ENCODE results near the gene SFXN3.

The SFXN3 gene

GRCh38 chr10:101008823-101009423 lies 22.1 kb upstream of the SFXN3 start:
- H3K4me1 ChIP-seq (ENCODE audit: control insufficient read depth, low read length): peaks cover 12% of the 10 kb centered on the region
- H3K4me2 ChIP-seq (ENCODE audit: low read length): no peak overlapping the region
- no peaks in the 10 kb centered on the region for H3K9me2 ChIP-seq (replicated peaks; ENCODE audit: control insufficient read depth, low read length)
- TF ChIP-seq CTCF (IDR thresholded peaks at IDR 0.05; ENCODE audit: low read depth, low read length, poor library complexity, severe bottlenecking) (no peak), EZH2phosphoT487 (IDR thresholded peaks at IDR 0.05; ENCODE audit: borderline replicate concordance, low read length) (no peak)
- H3K4me3 ChIP-seq (ENCODE audit: low read length): no peak overlapping the region
- no peaks in the 10 kb centered on the region for H4K20me1 ChIP-seq (ENCODE audit: control insufficient read depth, insufficient read depth, low read depth, low read length)
- 0 out of 2 replicates have a peak, but pooled peaks cover 2% of the 10 kb centered on the region for H3F3A ChIP-seq (ENCODE audit: control insufficient read depth, insufficient read depth)
- no peaks in the 10 kb centered on the region for H3K27me3 ChIP-seq (ENCODE audit: control insufficient read depth, low read length)
- H3K27ac ChIP-seq (ENCODE audit: low read depth, low read length): no peak overlapping the region
- H3K9me3 ChIP-seq (ENCODE audit: control insufficient read depth, insufficient read depth, low read length): no peaks in the 10 kb centered on the region
- H3K79me2 ChIP-seq (ENCODE audit: control insufficient read depth, low read length): no peaks in the 10 kb centered on the region
- no peaks in the 10 kb centered on the region; the same call in 1 of the 2 replicates for H3K36me3 ChIP-seq (ENCODE audit: control insufficient read depth, low read length)

GRCh38 chr10:101010329-101010728 lies 20.7 kb upstream of the SFXN3 start:
- Histone ChIP-seq H3K9me3 (ENCODE audit: control insufficient read depth, insufficient read depth, low read length) (no peaks in the 10 kb centered on the region), H3K4me3 (ENCODE audit: low read length) (no peak overlapping the region), H4K20me1 (ENCODE audit: control insufficient read depth, insufficient read depth, low read depth, low read length) (no peaks in the 10 kb centered on the region), H3K36me3 (ENCODE audit: control insufficient read depth, low read length) (no peaks in the 10 kb centered on the region; the same call in 1 of the 2 replicates), H3K27me3 (ENCODE audit: control insufficient read depth, low read length) (peaks cover 6% of the 10 kb centered on the region; the same call in 1 of the 2 replicates), H3K4me2 (ENCODE audit: low read length) (no peak overlapping the region), H3K9me2 (replicated peaks; ENCODE audit: control insufficient read depth, low read length) (no peaks in the 10 kb centered on the region), H3K27ac (ENCODE audit: low read depth, low read length) (no peak overlapping the region), H3K79me2 (ENCODE audit: control insufficient read depth, low read length) (no peaks in the 10 kb centered on the region), H3F3A (ENCODE audit: control insufficient read depth, insufficient read depth) (0 out of 2 replicates have a peak, but pooled peaks cover 2% of the 10 kb centered on the region), H3K4me1 (ENCODE audit: control insufficient read depth, low read length) (peaks cover 12% of the 10 kb centered on the region)
- TF ChIP-seq EZH2phosphoT487 (IDR thresholded peaks at IDR 0.05; ENCODE audit: borderline replicate concordance, low read length) (no peak), CTCF (IDR thresholded peaks at IDR 0.05; ENCODE audit: low read depth, low read length, poor library complexity, severe bottlenecking) (no peak)

GRCh38 chr10:101011517-101012423 lies 19.3 kb upstream of the SFXN3 start:
- no peak overlapping the region for H3K27ac ChIP-seq (ENCODE audit: low read depth, low read length)
- peaks cover 6% of the 10 kb centered on the region for H3K27me3 ChIP-seq (ENCODE audit: control insufficient read depth, low read length)
- peaks cover 12% of the 10 kb centered on the region for H3K4me1 ChIP-seq (ENCODE audit: control insufficient read depth, low read length)
- no peak overlapping the region for H3K4me3 ChIP-seq (ENCODE audit: low read length)
- H3K79me2 ChIP-seq (ENCODE audit: control insufficient read depth, low read length): no peaks in the 10 kb centered on the region
- no peaks in the 10 kb centered on the region for H3K9me2 ChIP-seq (replicated peaks; ENCODE audit: control insufficient read depth, low read length)
- no peaks in the 10 kb centered on the region for H3K9me3 ChIP-seq (ENCODE audit: control insufficient read depth, insufficient read depth, low read length)
- H4K20me1 ChIP-seq (ENCODE audit: control insufficient read depth, insufficient read depth, low read depth, low read length): no peaks in the 10 kb centered on the region
- no peak overlapping the region for H3K4me2 ChIP-seq (ENCODE audit: low read length)
- 0 out of 2 replicates have a peak, but pooled peaks cover 2% of the 10 kb centered on the region for H3F3A ChIP-seq (ENCODE audit: control insufficient read depth, insufficient read depth)
- no peaks in the 10 kb centered on the region for H3K36me3 ChIP-seq (ENCODE audit: control insufficient read depth, low read length)
- TF ChIP-seq EZH2phosphoT487 (IDR thresholded peaks at IDR 0.05; ENCODE audit: borderline replicate concordance, low read length): no peak
- no peak for TF ChIP-seq CTCF (IDR thresholded peaks at IDR 0.05; ENCODE audit: low read depth, low read length, poor library complexity, severe bottlenecking)

Data from DOHH2 (cell line).